Adrenal gland (tissue), 12 donors: ENCODE results near the gene TMED10. TPM values are rescaled to one million over a fixed set of nuclear protein-coding genes. Genes with fewer than 3 reads are reported as not detected.
A peak's percentile ranks its signal among the peaks of the same experiment; 100 is the strongest.

Source experiments
- DNase-seq, 7 donors: peaks; one replicate each; pipeline ENCODE4 v3.0.0-alpha.2; 2019 to 2020
- H3K27ac ChIP-seq, 5 donors: fragments of 200-600 bp; sonication (generic) in 4 of 5; 1 replicate in 3 of 5; 2 replicates in 2 of 5; pipeline versions ENCODE4 v1.5.1 to v1.8.0; 2016 to 2020; ENCODE audit warnings: mild to moderate bottlenecking in 1 of 5
- H3K27me3 ChIP-seq: fragments of 200-600 bp; 2 replicates; pipeline ENCODE4 v1.8.0; 2021
- H3K36me3 ChIP-seq, 2 donors: fragments of 200-600 bp; replicated peaks in 1 of 2; 1 replicate in 1 of 2; 2 replicates in 1 of 2; pipeline versions ENCODE4 v1.5.1 to v1.8.0; 2018 to 2022
- H3K4me1 ChIP-seq, 2 donors: fragments of 200-600 bp; replicated peaks in 1 of 2; 1 replicate in 1 of 2; 2 replicates in 1 of 2; pipeline versions ENCODE4 v1.5.1 to v1.8.0; 2018 to 2021
- H3K4me3 ChIP-seq, 4 donors: fragments of 200-600 bp; sonication (generic) in 3 of 4; one replicate each; pipeline ENCODE4 v1.5.1; 2016 to 2018
- H3K9me3 ChIP-seq, 3 donors: fragments of 200-600 bp; sonication (generic) in 1 of 3; replicated peaks in 1 of 3; 1 replicate in 2 of 3; 2 replicates in 1 of 3; pipeline versions ENCODE4 v1.5.1 to v1.8.0; 2016 to 2021
- CTCF ChIP-seq, 6 experiments: fragments of 450-650 bp in 4 of 6; fragments of 200-600 bp in 2 of 6; sonication (generic) in 1 of 6; IDR thresholded peaks; 1 replicate in 5 of 6; 2 replicates in 1 of 6; pipeline versions ENCODE4 v1.5.1 to v1.8.0; 2016 to 2021; ENCODE audit warnings: antibody characterized with exemption in 6 of 6, mild to moderate bottlenecking in 2 of 6, moderate library complexity in 1 of 6
- POLR2A ChIP-seq, 2 donors: fragments of 450-650 bp; IDR thresholded peaks; one replicate each; pipeline ENCODE4 v1.6.1; 2017; ENCODE audit warnings: antibody characterized with exemption in 2 of 2, mild to moderate bottlenecking in 2 of 2, moderate library complexity in 1 of 2
- WGBS, 4 donors: extraction: QIAGEN DNeasy Blood & Tissue Kit in 2 of 4; methylation state at CpG; one replicate each; pipeline versions ENCODE4 v1.1.5 to v1.1.7; 2013 to 2017; 5-methylcytosine and 5-hydroxymethylcytosine counted together
- intact Hi-C, 2 donors: fragments of 100-400 bp; cut with DNase I; formaldehyde crosslinking; loops; one replicate each; pipeline versions ENCODE4 v1.14.1 to v1.15.0; 2022 to 2023
- polyA plus RNA-seq, 3 donors: library from polyadenylated mRNA; stranded (reverse); fragments of 200-250 nt in 2 of 3; fragments of 350-450 nt in 1 of 3; fragmentation: Illumina TruSeq in 1 of 3; extraction: RNeasy Lipid Tissue Mini Kit (QIAGEN cat#74804) in 1 of 3; gene quantifications; one replicate each; pipeline ENCODE4 v1.2.3, GENCODE V29; 2013 to 2014
- total RNA-seq, 9 donors: library from RNA; depleted of rRNA in 4 of 9; stranded (reverse); fragments of >200 nt in 4 of 9; fragments of 120-200 nt in 1 of 9; fragmentation: NEBNext Ultra II Directional in 1 of 9; extraction: Animal tissue kit (Norgen Biotek cat#: 25700) in 1 of 9; gene quantifications; one replicate each; pipeline versions ENCODE4 v1.1.0 to v1.2.4, GENCODE V29; 2013 to 2023
- donor health status: healthy with polysubstance abuse.
- donor health status: Bipolar disorder and iron deficiency.
- donor health status: DM: yes; HTN: yes; CAD: no.
- donor health status: DM: no; HTN: no; CAD: no.
- donor health status: DM: no; HTN: no; CAD: no.
- donor health status: DM: yes; HTN: yes; CAD: no.

The TMED10 gene
- total and polyA plus RNA-seq, 12 donors: 33.7 to 532 (median 319) TPM

GRCh38 chr14:75181293-75182062 lies 5.1 kb upstream of the TMED10 start:
- Histone ChIP-seq H3K4me3 (no peak overlapping the region), H3K9me3 (no peaks in the 10 kb centered on the region), H3K27me3 (no peaks in the 10 kb centered on the region), H3K36me3 (no peaks in the 10 kb centered on the region), H3K4me1 (peaks cover 19 to 27% of the 10 kb centered on the region in 2 donors), H3K27ac (no peak overlapping the region)
- intact Hi-C loops: no loop called here
- WGBS, 4 donors: 83 to 91% (median 83%) methylated on average over 1 of the region's 1 CpG
- TF ChIP-seq POLR2A (IDR thresholded peaks at IDR 0.05): no peak
- TF ChIP-seq CTCF (IDR thresholded peaks at IDR 0.05): no peak
- DNase-seq: no peak

DNA sequence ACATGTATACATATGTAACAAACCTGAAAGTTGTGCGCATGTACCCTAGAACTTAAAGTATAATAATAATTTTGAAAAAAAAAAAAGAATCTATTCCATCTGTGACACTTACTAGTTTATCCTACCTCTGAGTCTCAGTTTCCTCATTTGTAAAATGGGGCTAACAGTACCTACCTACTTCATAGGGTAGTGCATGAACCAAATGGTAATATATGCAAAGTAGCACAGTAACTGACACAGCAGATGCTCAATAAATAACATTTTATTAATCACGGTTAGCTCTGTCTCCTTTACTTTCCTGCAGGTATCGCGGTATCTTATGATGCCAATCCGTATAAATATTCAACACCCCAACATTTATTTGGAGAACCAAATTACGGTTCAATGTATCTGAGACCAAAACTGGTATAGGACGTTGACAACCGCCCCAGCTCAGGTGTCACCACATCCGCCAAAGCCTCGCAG lies 703 bp downstream of the TMED10 start:
- no peak for DNase-seq
- TF ChIP-seq CTCF (IDR thresholded peaks at IDR 0.05): no peak
- TF ChIP-seq POLR2A (IDR thresholded peaks at IDR 0.05): no peak
- intact Hi-C loops: no loop called here
- Histone ChIP-seq H3K36me3 (no peaks in the 10 kb centered on the region), H3K27ac (peak overlapping the region; percentile 93 to 99 (median 97)), H3K4me1 (peaks cover 12 to 30% of the 10 kb centered on the region in 2 donors), H3K27me3 (no peaks in the 10 kb centered on the region), H3K9me3 (no peaks in the 10 kb centered on the region), H3K4me3 (peak overlapping the region in 3 of 4 donors; percentile 94 to 97 (median 96))
- 5 to 10% (median 7%) methylated on average over 10 of the region's 10 CpGs for WGBS, 4 donors

GRCh38 chr14:75174066-75174465 lies 2.3 kb downstream of the TMED10 start:
- intact Hi-C loops: no loop called here
- Histone ChIP-seq H3K4me3 (no peak overlapping the region), H3K9me3 (no peaks in the 10 kb centered on the region), H3K27ac (peak overlapping the region in 2 of 5 donors; percentile 3 to 23), H3K36me3 (no peaks in the 10 kb centered on the region), H3K4me1 (peaks cover 12 to 39% of the 10 kb centered on the region in 2 donors), H3K27me3 (no peaks in the 10 kb centered on the region)
- no peak for TF ChIP-seq CTCF (IDR thresholded peaks at IDR 0.05)
- no peak for TF ChIP-seq POLR2A (IDR thresholded peaks at IDR 0.05)
- WGBS, 4 donors: 29 to 49% (median 38%) methylated on average over 2 of the region's 2 CpGs
- no peak for DNase-seq

DNA sequence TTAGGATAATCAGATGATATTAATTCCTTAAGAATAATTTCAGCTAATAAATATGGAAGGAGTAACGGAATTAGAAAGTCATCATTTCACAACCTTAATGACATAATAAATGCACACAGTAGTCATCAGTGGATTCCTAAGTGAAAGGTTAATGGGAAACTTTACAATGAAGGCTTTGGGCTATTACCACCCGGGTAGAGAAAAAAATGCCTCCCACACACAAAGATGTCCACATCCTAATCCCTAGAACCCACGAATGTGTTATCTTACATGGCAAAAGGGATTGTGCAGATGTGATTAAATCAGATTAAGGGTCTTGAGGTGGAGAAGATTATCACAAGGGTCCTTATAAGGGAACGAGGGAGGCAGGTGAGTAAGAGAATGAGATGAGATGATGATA lies 5.6 kb downstream of the TMED10 start:
- no peak overlapping the region for H3K4me3 ChIP-seq
- DNase-seq: no peak
- TF ChIP-seq CTCF (IDR thresholded peaks at IDR 0.05): no peak
- TF ChIP-seq POLR2A (IDR thresholded peaks at IDR 0.05): no peak
- peaks cover 17 to 68% of the 10 kb centered on the region in 2 donors for H3K4me1 ChIP-seq
- H3K27ac ChIP-seq: no peak overlapping the region
- no peaks in the 10 kb centered on the region for H3K27me3 ChIP-seq
- WGBS, 4 donors: 54 to 66% (median 61%) methylated on average over 4 of the region's 4 CpGs
- no peaks in the 10 kb centered on the region for H3K9me3 ChIP-seq
- H3K36me3 ChIP-seq: no peaks in the 10 kb centered on the region
- intact Hi-C loops: no loop called here
